GM18951 (cell line): ENCODE data around the gene PBX3.
"Not testable (repeated sequence)": the region's sequence is repeated elsewhere in the genome, so short reads cannot be mapped to it uniquely, and the experiment has no call there.

Experiments
- POLR2A ChIP-seq: IDR thresholded peaks from 4 replicates; pipeline ENCODE4 v1.6.1; 2011; ENCODE audit warnings: mild to moderate bottlenecking; ENCODE audit not compliant: insufficient read length, insufficient read depth; ENCODE audit errors: extremely low read depth
- in situ Hi-C: fragments of 300-500 bp; cut with MboI; formaldehyde crosslinking; loops from one replicate; pipeline ENCODE4 v1.12.0; 2022; ENCODE audit warnings: low sequenced_read_pairs, mixed read lengths, inconsistent platforms; ENCODE audit not compliant: unreplicated experiment

Gene PBX3

GRCh38 chr9:125768803-125769202 is 21.6 kb downstream of the PBX3 start:
- in situ Hi-C loops, result loop anchor here (25.0 kb wide), 1 partner anchor 132 kb away; no protein-coding TSS in a partner anchor
- no peak for TF ChIP-seq POLR2A

GRCh38 chr9:125771037-125771436 is 23.9 kb downstream of the PBX3 start:
- in situ Hi-C loops, result loop anchor here (25.0 kb wide), 1 partner anchor 134 kb away; no protein-coding TSS in a partner anchor
- TF ChIP-seq POLR2A, result no peak

GRCh38 chr9:125772740-125773139 is 25.6 kb downstream of the PBX3 start:
- TF ChIP-seq POLR2A, result no peak
- in situ Hi-C loops, result loop anchor here (25.0 kb wide), 1 partner anchor 135 kb away; no protein-coding TSS in a partner anchor

- TF ChIP-seq POLR2A, result no peak
- in situ Hi-C loops, result loop anchor here (25.0 kb wide), 1 partner anchor 137 kb away; no protein-coding TSS in a partner anchor
Measured at GRCh38 chr9:125774106-125774505, 26.9 kb downstream of the PBX3 start.

- in situ Hi-C loops, result not testable (repeated sequence)
Measured at GRCh38 chr9:125776789-125777188, 29.6 kb downstream of the PBX3 start.

GRCh38 chr9:125778538-125779219 is 31.5 kb downstream of the PBX3 start:
- in situ Hi-C loops, result not testable (repeated sequence)

- in situ Hi-C loops, result not testable (repeated sequence)
Measured at GRCh38 chr9:125779220-125779565, 32.0 kb downstream of the PBX3 start.

GRCh38 chr9:125782718-125783117 is 35.5 kb downstream of the PBX3 start:
- TF ChIP-seq POLR2A, result no peak
- in situ Hi-C loops, result no loop called here

GRCh38 chr9:125784286-125785049 is 37.3 kb downstream of the PBX3 start:
- in situ Hi-C loops, result no loop called here
- TF ChIP-seq POLR2A, result no peak

GRCh38 chr9:125785248-125785751 is 38.1 kb downstream of the PBX3 start:
- in situ Hi-C loops, result no loop called here
- no peak for TF ChIP-seq POLR2A

GRCh38 chr9:125787715-125788114 is 40.5 kb downstream of the PBX3 start:
- TF ChIP-seq POLR2A, result no peak
- in situ Hi-C loops, result no loop called here

GRCh38 chr9:125789196-125789595 is 42.0 kb downstream of the PBX3 start:
- in situ Hi-C loops, result no loop called here

GRCh38 chr9:125794708-125795107 is 47.5 kb downstream of the PBX3 start:
- in situ Hi-C loops, result no loop called here

More at GRCh38 chr9:125789196-125789595, 42.0 kb downstream of the PBX3 start:
- no peak for TF ChIP-seq POLR2A

More at GRCh38 chr9:125794708-125795107, 47.5 kb downstream of the PBX3 start:
- TF ChIP-seq POLR2A, result no peak
